K562 (cell line): ENCODE measurements around the gene PIK3CG. TPM values are rescaled to one million over a fixed set of nuclear protein-coding genes. Genes with fewer than 3 reads are reported as not detected.
A peak's percentile ranks its signal among the peaks of the same experiment; 100 is the strongest.

Experiments
- BRF2 ChIP-seq: IDR thresholded peaks from 3 replicates; pipeline ENCODE4 v1.6.1; 2011; ENCODE audit warnings: borderline replicate concordance, mild to moderate bottlenecking; ENCODE audit not compliant: insufficient read length, insufficient read depth
- HEY1 ChIP-seq: fragments of 250-450 bp; sonication (Bioruptor Pico); IDR thresholded peaks from 2 replicates; pipeline ENCODE4 v1.5.0; 2020; ENCODE audit warnings: mild to moderate bottlenecking, moderate library complexity, borderline replicate concordance
- HIVEP1 ChIP-seq: fragments of 250-450 bp; sonication (Bioruptor Pico); IDR thresholded peaks from 2 replicates; pipeline ENCODE4 v1.4.0; 2020; ENCODE audit warnings: mild to moderate bottlenecking
- KLF13 ChIP-seq: fragments of 450-650 bp; IDR thresholded peaks from 2 replicates; pipeline ENCODE4 v1.6.1; 2016; ENCODE audit warnings: missing genetic modification characterization, low read depth, mild to moderate bottlenecking, missing compliant biosample characterization, moderate library complexity, borderline replicate concordance
- MEIS2 ChIP-seq: fragments of 450-650 bp; IDR thresholded peaks from 2 replicates; pipeline ENCODE4 v1.6.1; 2014; ENCODE audit warnings: mild to moderate bottlenecking; ENCODE audit not compliant: partially characterized antibody
- TAF7 ChIP-seq: fragments of 450-650 bp; IDR thresholded peaks from 2 replicates; pipeline ENCODE4 v1.6.1; 2016; ENCODE audit warnings: missing genetic modification characterization, missing compliant biosample characterization
- ZBTB40 ChIP-seq, 2 experiments: fragments of 450-650 bp in 1 of 2; sonication (generic) in 1 of 2; formaldehyde crosslinking in 1 of 2; IDR thresholded peaks; 2 replicates each; pipeline versions ENCODE4 v1.7.1 to v1.9.0; 2016 to 2022; ENCODE audit warnings: inconsistent platforms in 1 of 2, mild to moderate bottlenecking in 1 of 2, missing genetic modification reagents in 1 of 2
- ZBTB43 ChIP-seq: sonication (generic); formaldehyde crosslinking; IDR thresholded peaks from 2 replicates; pipeline ENCODE4 v1.8.0; 2023; ENCODE audit warnings: mild to moderate bottlenecking, missing genetic modification reagents
- ZNF12 ChIP-seq: sonication (generic); formaldehyde crosslinking; IDR thresholded peaks from 2 replicates; pipeline ENCODE4 v1.4.0; 2020; ENCODE audit warnings: mild to moderate bottlenecking, missing genetic modification reagents
- ZNF639 ChIP-seq, 2 experiments: fragments of 200-800 bp in 1 of 2; sonication (Bioruptor generic) in 1 of 2; sonication (generic) in 1 of 2; formaldehyde crosslinking in 1 of 2; IDR thresholded peaks in 1 of 2; conservative IDR thresholded peaks in 1 of 2; 2 replicates each; pipeline versions ENCODE4 v1.5.0 to v1.6.1; 2016 to 2020; ENCODE audit warnings: missing compliant biosample characterization in 1 of 2, missing genetic modification characterization in 1 of 2, missing genetic modification reagents in 1 of 2
- polyA plus RNA-seq, 8 experiments: library from polyadenylated mRNA; depleted of rRNA in 4 of 8; stranded (reverse) in 5 of 8; unstranded in 3 of 8; fragments of >200 nt; fragmentation: Nextera tagmentation in 2 of 8; fragmentation: Illumina TruSeq in 1 of 8; extraction: Ambion mirVana in 2 of 8; extraction: Trizol in 1 of 8; gene quantifications; 2 replicates each; pipeline versions ENCODE4 v1.2.1 to v1.2.3, GENCODE V29; 2011 to 2014; ENCODE audit warnings: inconsistent platforms in 1 of 8, missing spikeins in 1 of 8
- total RNA-seq, 7 experiments: library from RNA; depleted of rRNA in 6 of 7; stranded (reverse); fragments of >200 nt in 6 of 7; fragmentation: Illumina TruSeq in 2 of 7; extraction: Trizol in 2 of 7; gene quantifications; 2 replicates each; pipeline versions ENCODE4 v1.2.1 to v1.2.3, GENCODE V29; 2011 to 2021; ENCODE audit warnings: low replicate concordance in 1 of 7

PIK3CG gene
- total and polyA plus RNA-seq, 9 of the 15 experiments (the other 6 are each of a cell fraction or from before 2014, with no cell fraction given) = 5.3 to 42.5 (median 29.0) TPM

GRCh38 chr7:106871793-106872571, 6.9 kb downstream of the PIK3CG start (continued):
- TF ChIP-seq ZBTB40 (IDR thresholded peaks at IDR 0.05) (peak; percentile 16; the same call in 1 of the 2 replicates), ZBTB40 (CRISPR knock-in tag; IDR thresholded peaks at IDR 0.05) (no peak), HIVEP1 (CRISPR knock-in tag) (no peak), TAF7 (no peak), BRF2 (no peak), ZNF12 (no peak), ZBTB43 (CRISPR knock-in tag) (no peak), MEIS2 (no peak), KLF13 (tag) (no peak), ZNF639 (CRISPR knock-in tag; conservative IDR thresholded peaks at IDR 0.05 in 1 of 2, IDR thresholded peaks at IDR 0.05 in 1 of 2) (no peak), HEY1 (CRISPR knock-in tag) (no peak)
